Vagina (tissue), 2 donors: ENCODE results near the gene DOCK11. TPM values are rescaled to one million over a fixed set of nuclear protein-coding genes. Genes with fewer than 3 reads are reported as not detected.

ENCODE experiments used
- DNase-seq, 2 donors: peaks; one replicate each; pipeline ENCODE4 v3.0.0-alpha.2; 2017; ENCODE audit errors: extremely low spot score in 2 of 2
- H3K27ac ChIP-seq: fragments of 200-600 bp; sonication (generic); one replicate; pipeline ENCODE4 v1.5.1; 2019
- H3K27me3 ChIP-seq: fragments of 200-600 bp; sonication (generic); one replicate; pipeline ENCODE4 v1.5.1; 2019
- H3K36me3 ChIP-seq, 2 donors: fragments of 200-600 bp; sonication (generic); one replicate each; pipeline ENCODE4 v1.5.1; 2017 to 2019
- H3K4me1 ChIP-seq: fragments of 200-600 bp; sonication (generic); one replicate; pipeline ENCODE4 v1.5.1; 2019
- H3K4me3 ChIP-seq, 2 donors: fragments of 200-600 bp; sonication (generic); 1 replicate in 1 of 2; 2 replicates in 1 of 2; pipeline ENCODE4 v1.5.1; 2016 to 2019
- H3K9me3 ChIP-seq: fragments of 200-600 bp; sonication (generic); one replicate; pipeline ENCODE4 v1.5.1; 2019
- POLR2A ChIP-seq, 2 donors: fragments of 450-650 bp; IDR thresholded peaks; one replicate each; pipeline ENCODE4 v1.6.1; 2017; ENCODE audit warnings: antibody characterized with exemption in 2 of 2, mild to moderate bottlenecking in 2 of 2, moderate library complexity in 2 of 2
- POLR2AphosphoS5 ChIP-seq, 2 donors: sonication (generic); formaldehyde crosslinking; IDR thresholded peaks; one replicate each; pipeline ENCODE4 v1.9.0; 2017; ENCODE audit warnings: antibody characterized with exemption in 2 of 2, mild to moderate bottlenecking in 2 of 2, low read depth in 1 of 2; ENCODE audit not compliant: insufficient read depth in 1 of 2
- intact Hi-C: fragments of 100-400 bp; cut with DNase I; formaldehyde crosslinking; loops from one replicate; pipeline ENCODE4 v1.15.1; 2023
- total RNA-seq: library from RNA; depleted of rRNA; stranded (reverse); fragments of >200 nt; gene quantifications from one replicate; pipeline ENCODE4 v1.2.3, GENCODE V29; 2016
- TF ChIP-seq, protein P1 (sequence below), 3 experiments: fragments of 450-650 bp in 2 of 3; fragments of 200-600 bp in 1 of 3; sonication (generic) in 1 of 3; IDR thresholded peaks; one replicate each; pipeline ENCODE4 v1.5.1; 2017 to 2019; ENCODE audit warnings: antibody characterized with exemption in 3 of 3, mild to moderate bottlenecking in 2 of 3, moderate library complexity in 2 of 3

Gene DOCK11
- total RNA-seq, 1 donor from 2014 or later: 20.6 TPM

DNA sequence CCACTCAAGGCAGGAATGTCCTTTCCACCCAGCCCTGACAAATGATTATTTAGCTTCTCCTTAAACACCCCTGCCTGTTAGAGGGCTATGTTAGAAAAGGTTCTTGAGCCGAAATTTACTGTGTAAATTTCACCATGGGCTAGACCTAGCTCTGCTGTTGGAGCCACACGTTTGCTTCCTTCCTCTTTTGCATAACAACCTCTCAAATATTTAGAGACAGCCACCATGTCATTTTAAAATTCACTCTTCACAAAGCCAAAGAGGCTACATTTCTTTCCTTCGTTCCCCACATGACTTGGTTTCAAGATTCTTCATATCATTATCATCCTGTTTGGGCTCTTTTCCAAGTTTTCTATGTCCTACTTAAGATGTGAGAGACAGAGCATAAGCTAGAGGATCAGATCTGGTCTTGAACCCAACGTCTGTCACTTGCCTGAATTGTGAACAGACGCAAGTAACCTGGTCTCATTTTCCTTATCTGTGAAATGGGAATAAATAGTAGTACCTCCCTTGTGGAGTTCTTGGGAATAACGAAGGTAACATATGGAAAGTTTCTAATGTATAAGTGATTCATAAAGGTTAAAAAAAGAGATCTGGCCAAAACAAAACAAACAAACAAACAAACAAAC is 6.7 kb downstream of the DOCK11 start:
- no peaks in the 10 kb centered on the region for H3K4me1 ChIP-seq
- H3K27ac ChIP-seq: no peak overlapping the region
- no peaks in the 10 kb centered on the region for H3K27me3 ChIP-seq
- intact Hi-C loops: no loop called here
- no peaks in the 10 kb centered on the region for H3K36me3 ChIP-seq
- no peak overlapping the region for H3K4me3 ChIP-seq
- TF ChIP-seq POLR2A (IDR thresholded peaks at IDR 0.05): no peak
- TF ChIP-seq POLR2AphosphoS5 (IDR thresholded peaks at IDR 0.05; ENCODE audit: insufficient read depth in 1 of 2, low read depth in 1 of 2): no peak
- TF ChIP-seq, protein P1, sequence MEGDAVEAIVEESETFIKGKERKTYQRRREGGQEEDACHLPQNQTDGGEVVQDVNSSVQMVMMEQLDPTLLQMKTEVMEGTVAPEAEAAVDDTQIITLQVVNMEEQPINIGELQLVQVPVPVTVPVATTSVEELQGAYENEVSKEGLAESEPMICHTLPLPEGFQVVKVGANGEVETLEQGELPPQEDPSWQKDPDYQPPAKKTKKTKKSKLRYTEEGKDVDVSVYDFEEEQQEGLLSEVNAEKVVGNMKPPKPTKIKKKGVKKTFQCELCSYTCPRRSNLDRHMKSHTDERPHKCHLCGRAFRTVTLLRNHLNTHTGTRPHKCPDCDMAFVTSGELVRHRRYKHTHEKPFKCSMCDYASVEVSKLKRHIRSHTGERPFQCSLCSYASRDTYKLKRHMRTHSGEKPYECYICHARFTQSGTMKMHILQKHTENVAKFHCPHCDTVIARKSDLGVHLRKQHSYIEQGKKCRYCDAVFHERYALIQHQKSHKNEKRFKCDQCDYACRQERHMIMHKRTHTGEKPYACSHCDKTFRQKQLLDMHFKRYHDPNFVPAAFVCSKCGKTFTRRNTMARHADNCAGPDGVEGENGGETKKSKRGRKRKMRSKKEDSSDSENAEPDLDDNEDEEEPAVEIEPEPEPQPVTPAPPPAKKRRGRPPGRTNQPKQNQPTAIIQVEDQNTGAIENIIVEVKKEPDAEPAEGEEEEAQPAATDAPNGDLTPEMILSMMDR (IDR thresholded peaks at IDR 0.05): no peak
- no peaks in the 10 kb centered on the region for H3K9me3 ChIP-seq
- DNase-seq: no peak

DNA sequence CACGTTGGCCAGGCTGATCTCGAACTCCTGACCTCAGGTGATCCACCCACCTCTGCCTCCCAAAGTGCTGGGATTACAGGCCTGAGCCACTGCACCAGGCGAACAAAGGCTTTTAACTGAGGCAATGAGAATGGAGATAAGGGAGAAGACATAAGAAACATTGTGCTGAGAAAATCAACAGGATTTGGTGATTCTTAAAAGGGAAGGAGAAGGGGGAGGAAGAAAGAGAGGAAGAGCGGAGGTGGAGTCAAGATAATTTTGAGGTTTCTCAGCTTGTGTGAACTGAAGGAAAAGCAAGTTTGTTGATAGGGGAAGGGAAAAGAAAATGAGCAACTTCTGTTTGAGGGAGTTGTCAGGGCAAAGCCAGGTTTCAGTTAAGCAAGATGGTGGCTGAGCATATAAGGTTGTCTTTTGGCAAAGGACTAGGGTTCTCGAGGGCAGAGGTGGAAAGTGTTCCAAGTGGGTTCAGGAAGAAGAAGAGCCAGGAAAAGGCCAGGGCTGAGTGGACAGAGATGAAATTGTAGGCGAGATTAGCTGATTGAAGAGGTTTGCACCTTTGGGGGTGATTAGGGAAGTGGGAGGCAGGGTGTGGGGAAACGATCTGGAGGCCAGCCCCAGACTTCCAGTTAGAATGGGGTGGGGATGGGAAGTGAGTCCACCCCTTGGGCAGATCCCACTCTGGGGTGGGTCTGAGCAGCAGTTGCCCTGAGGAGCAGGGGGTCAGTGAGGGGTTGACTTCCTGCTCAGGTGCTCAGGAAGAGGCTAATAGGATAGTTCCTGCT is 7.8 kb downstream of the DOCK11 start:
- Histone ChIP-seq H3K27ac (no peak overlapping the region), H3K4me3 (no peak overlapping the region), H3K4me1 (no peaks in the 10 kb centered on the region), H3K9me3 (no peaks in the 10 kb centered on the region), H3K36me3 (no peaks in the 10 kb centered on the region), H3K27me3 (no peaks in the 10 kb centered on the region)
- DNase-seq: no peak
- TF ChIP-seq POLR2AphosphoS5 (IDR thresholded peaks at IDR 0.05; ENCODE audit: insufficient read depth in 1 of 2, low read depth in 1 of 2) (no peak), POLR2A (IDR thresholded peaks at IDR 0.05) (no peak)
- TF ChIP-seq, protein P1 (IDR thresholded peaks at IDR 0.05): no peak
- intact Hi-C loops: no loop called here

DNA sequence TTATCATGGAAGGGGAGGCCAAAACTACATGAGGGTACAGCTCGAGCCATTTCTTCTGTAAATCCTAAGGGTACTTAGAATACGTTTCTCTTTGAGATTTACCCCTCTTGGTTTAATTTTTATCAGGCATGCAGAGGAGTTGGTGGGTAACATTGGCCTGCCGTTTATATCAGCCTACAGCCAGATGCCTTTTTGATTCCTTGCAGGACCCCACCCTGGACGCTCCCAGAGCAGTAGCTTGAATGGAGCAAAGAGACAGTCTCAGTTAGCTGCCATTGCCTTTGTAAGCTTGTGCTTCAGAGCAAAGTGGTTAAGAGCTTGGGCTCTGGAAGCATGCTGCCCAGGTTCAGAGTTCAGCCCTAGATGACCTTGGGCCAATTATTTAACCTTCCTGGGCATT is 9.0 kb downstream of the DOCK11 start:
- no peak overlapping the region for H3K4me3 ChIP-seq
- H3K27me3 ChIP-seq: no peaks in the 10 kb centered on the region
- no peak for DNase-seq
- TF ChIP-seq, protein P1 (IDR thresholded peaks at IDR 0.05): no peak
- TF ChIP-seq POLR2AphosphoS5 (IDR thresholded peaks at IDR 0.05; ENCODE audit: insufficient read depth in 1 of 2, low read depth in 1 of 2) (no peak), POLR2A (IDR thresholded peaks at IDR 0.05) (no peak)
- H3K27ac ChIP-seq: no peak overlapping the region
- no peaks in the 10 kb centered on the region for H3K9me3 ChIP-seq
- intact Hi-C loops: no loop called here
- no peaks in the 10 kb centered on the region for H3K36me3 ChIP-seq
- peaks cover 8% of the 10 kb centered on the region for H3K4me1 ChIP-seq

DNA sequence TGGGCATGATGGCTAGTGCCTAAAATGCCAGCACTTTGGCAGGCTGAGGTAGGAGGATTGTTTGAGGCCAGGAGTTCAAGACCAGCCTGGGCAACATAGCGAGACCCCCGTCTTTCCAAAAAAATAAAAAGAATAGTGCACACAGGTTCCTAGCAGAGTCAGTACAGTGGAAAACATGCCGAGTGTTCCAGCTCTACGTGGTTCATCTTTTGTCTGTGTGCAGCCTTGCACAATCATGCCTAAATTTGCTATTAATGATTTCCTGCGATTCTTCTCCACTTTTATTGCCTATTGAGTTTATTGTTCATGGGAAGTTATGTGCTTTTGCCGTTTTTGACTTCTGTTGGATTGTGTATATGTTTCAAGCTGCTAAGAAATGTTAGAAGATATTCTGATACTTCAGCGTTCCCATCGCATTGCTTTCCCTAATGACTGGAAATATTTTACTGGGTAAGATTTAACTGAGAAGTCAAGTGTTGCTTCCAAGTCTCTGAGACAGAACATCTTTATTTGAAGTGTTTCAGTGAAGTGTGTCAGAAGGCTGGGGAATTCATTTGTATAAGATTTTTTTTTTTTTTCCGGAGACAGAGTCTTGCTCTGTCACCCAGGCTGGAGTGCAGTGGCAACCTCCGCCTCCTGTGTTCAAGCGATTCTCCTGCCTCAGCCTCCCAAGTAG is 11.3 kb downstream of the DOCK11 start:
- DNase-seq: no peak
- Histone ChIP-seq H3K36me3 (no peaks in the 10 kb centered on the region), H3K9me3 (no peaks in the 10 kb centered on the region), H3K4me1 (peaks cover 8% of the 10 kb centered on the region), H3K4me3 (no peak overlapping the region), H3K27ac (no peak overlapping the region), H3K27me3 (no peaks in the 10 kb centered on the region)
- no peak for TF ChIP-seq POLR2AphosphoS5 (IDR thresholded peaks at IDR 0.05; ENCODE audit: insufficient read depth in 1 of 2, low read depth in 1 of 2)
- TF ChIP-seq, protein P1 (IDR thresholded peaks at IDR 0.05): no peak
- no peak for TF ChIP-seq POLR2A (IDR thresholded peaks at IDR 0.05)
- intact Hi-C loops: no loop called here
